Measurements from ENCODE around the gene TAL1.

GRCh38 chr1:47276850-47277249, 44.8 kb upstream of the TAL1 start:
- TF ChIP-seq, protein P1, sequence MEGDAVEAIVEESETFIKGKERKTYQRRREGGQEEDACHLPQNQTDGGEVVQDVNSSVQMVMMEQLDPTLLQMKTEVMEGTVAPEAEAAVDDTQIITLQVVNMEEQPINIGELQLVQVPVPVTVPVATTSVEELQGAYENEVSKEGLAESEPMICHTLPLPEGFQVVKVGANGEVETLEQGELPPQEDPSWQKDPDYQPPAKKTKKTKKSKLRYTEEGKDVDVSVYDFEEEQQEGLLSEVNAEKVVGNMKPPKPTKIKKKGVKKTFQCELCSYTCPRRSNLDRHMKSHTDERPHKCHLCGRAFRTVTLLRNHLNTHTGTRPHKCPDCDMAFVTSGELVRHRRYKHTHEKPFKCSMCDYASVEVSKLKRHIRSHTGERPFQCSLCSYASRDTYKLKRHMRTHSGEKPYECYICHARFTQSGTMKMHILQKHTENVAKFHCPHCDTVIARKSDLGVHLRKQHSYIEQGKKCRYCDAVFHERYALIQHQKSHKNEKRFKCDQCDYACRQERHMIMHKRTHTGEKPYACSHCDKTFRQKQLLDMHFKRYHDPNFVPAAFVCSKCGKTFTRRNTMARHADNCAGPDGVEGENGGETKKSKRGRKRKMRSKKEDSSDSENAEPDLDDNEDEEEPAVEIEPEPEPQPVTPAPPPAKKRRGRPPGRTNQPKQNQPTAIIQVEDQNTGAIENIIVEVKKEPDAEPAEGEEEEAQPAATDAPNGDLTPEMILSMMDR (IDR thresholded peaks at IDR 0.05), result no peak
- TF ChIP-seq POLR2A (IDR thresholded peaks at IDR 0.05), result no peak
